Stimulated activated naive CD8-positive, alpha-beta T cell treated with anti-CD3 and anti-CD28 coated beads, Interleukin-15, amount 100 ng/mL, for 72 hours (primary cell): ENCODE measurements around the gene ZNF423.

Experiments used
- ATAC-seq: fragments of 150-1000 bp; cut with Tn5 transposase; 2 replicates; pipeline ENCODE4 v1.10.0; 2021; ENCODE audit warnings: mild to moderate bottlenecking, moderate library complexity
- DNase-seq, 2 donors: peaks; one replicate each; pipeline ENCODE4 v3.0.0; 2021 to 2022
- H3K27ac Mint-ChIP-seq, 2 donors: one replicate each; pipeline ENCODE4 v1.8.0; 2022; ENCODE audit warnings: mild to moderate bottlenecking in 2 of 2, mixed read lengths in 2 of 2, moderate library complexity in 2 of 2
- H3K27me3 Mint-ChIP-seq: one replicate; pipeline ENCODE4 v1.8.0; 2022; ENCODE audit warnings: mixed read lengths
- H3K4me1 Mint-ChIP-seq: one replicate; pipeline ENCODE4 v1.8.0; 2022; ENCODE audit warnings: mild to moderate bottlenecking, mixed read lengths
- H3K4me3 Mint-ChIP-seq, 2 donors: one replicate each; pipeline ENCODE4 v1.8.0; 2022; ENCODE audit warnings: mild to moderate bottlenecking in 2 of 2, mixed read lengths in 2 of 2, moderate library complexity in 1 of 2
- H3K9me3 Mint-ChIP-seq, 2 donors: one replicate each; pipeline ENCODE4 v1.8.0; 2022; ENCODE audit warnings: mixed read lengths in 2 of 2

Gene ZNF423

GRCh38 chr16:49502136-49502881 lies 353.6 kb downstream of the ZNF423 start:
- Mint-ChIP-seq H3K4me3 (no peak overlapping the region), H3K27me3 (no peaks in the 10 kb centered on the region), H3K27ac (no peak overlapping the region), H3K4me1 (peaks cover 14% of the 10 kb centered on the region), H3K9me3 (peaks cover 0 to 9% of the 10 kb centered on the region in 2 donors)
- DNase-seq: no peak
- no peak for ATAC-seq

DNA sequence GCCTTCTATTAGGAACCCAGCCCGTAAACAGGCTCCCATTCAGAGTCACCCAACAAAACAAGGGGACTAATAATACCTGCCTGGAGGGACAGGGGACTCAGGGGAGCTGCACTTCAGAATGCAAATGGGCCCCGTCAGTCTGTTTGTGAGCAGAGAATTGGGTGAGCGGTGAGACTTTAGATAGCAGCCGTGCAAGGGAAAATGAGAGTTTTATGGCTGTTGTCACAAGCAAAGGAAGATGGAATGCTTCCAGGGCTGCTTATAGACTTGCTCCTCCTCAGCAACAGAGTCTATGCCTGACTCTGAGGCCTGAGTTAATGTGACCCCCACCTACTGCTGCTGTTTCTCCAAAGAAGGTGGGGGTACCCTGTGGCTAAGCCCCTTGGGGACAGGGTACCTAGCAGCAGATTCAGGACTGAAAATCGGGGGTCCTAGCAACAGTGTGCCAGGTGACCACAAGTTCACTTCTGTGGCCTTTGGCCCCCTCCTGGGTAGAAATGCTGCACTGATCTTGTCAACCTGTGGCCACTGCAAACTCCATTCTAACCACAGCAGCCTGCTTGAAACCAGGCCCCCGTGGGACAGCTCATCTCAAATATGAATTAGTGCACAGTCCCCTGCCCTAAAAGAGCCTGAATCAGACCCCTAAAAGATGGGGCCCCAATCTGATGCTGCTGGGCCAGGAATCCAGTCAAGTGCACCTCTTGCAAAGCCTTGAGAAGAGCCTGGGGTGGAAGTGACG lies 355.9 kb downstream of the ZNF423 start:
- no peaks in the 10 kb centered on the region for H3K27me3 Mint-ChIP-seq
- no peak for DNase-seq
- peaks cover 14% of the 10 kb centered on the region for H3K4me1 Mint-ChIP-seq
- no peak overlapping the region for H3K4me3 Mint-ChIP-seq
- no peak overlapping the region for H3K27ac Mint-ChIP-seq
- ATAC-seq: no peak
- no peaks in the 10 kb centered on the region for H3K9me3 Mint-ChIP-seq

DNA sequence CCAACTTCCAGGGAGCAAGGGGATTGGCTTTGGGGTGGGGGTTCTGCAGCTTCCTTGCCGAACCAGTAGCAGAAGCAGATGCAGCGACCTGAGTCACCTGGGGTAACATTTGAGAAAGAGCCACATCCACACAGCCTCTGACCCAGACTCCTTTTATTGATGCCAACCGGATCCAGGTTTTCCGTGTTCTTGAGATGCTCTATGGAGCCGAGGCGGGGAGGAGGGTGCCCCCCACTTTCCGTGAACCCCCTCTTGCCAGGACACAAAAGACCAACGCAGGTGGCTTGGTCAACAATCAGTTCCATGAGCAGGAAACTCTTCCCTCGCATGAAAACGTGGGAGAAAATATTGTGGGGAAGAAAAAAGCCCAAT lies 356.5 kb downstream of the ZNF423 start:
- Mint-ChIP-seq H3K9me3 (no peaks in the 10 kb centered on the region), H3K27ac (no peak overlapping the region), H3K27me3 (no peaks in the 10 kb centered on the region), H3K4me1 (peaks cover 14% of the 10 kb centered on the region), H3K4me3 (no peak overlapping the region)
- no peak for DNase-seq
- no peak for ATAC-seq

- peaks cover 13% of the 10 kb centered on the region for H3K4me1 Mint-ChIP-seq
- H3K9me3 Mint-ChIP-seq: no peaks in the 10 kb centered on the region
- DNase-seq (no peak), ATAC-seq (no peak)
- H3K27me3 Mint-ChIP-seq: no peaks in the 10 kb centered on the region
- no peak overlapping the region for H3K4me3 Mint-ChIP-seq
- no peak overlapping the region for H3K27ac Mint-ChIP-seq
These were observed 357.1 kb downstream of the ZNF423 start for GRCh38 chr16:49498666-49499413.

GRCh38 chr16:49498264-49498663 lies 357.6 kb downstream of the ZNF423 start:
- no peak overlapping the region for H3K27ac Mint-ChIP-seq
- no peak for DNase-seq
- H3K4me3 Mint-ChIP-seq: no peak overlapping the region
- peaks cover 7% of the 10 kb centered on the region for H3K4me1 Mint-ChIP-seq
- no peak for ATAC-seq
- H3K9me3 Mint-ChIP-seq: no peaks in the 10 kb centered on the region
- H3K27me3 Mint-ChIP-seq: no peaks in the 10 kb centered on the region

GRCh38 chr16:49497466-49497865 lies 358.4 kb downstream of the ZNF423 start:
- Mint-ChIP-seq H3K27me3 (no peaks in the 10 kb centered on the region), H3K4me1 (no peaks in the 10 kb centered on the region), H3K9me3 (no peaks in the 10 kb centered on the region), H3K4me3 (no peak overlapping the region), H3K27ac (peak overlapping the region in 1 of 2 donors; percentile 14)
- ATAC-seq (no peak), DNase-seq (no peak)

DNA sequence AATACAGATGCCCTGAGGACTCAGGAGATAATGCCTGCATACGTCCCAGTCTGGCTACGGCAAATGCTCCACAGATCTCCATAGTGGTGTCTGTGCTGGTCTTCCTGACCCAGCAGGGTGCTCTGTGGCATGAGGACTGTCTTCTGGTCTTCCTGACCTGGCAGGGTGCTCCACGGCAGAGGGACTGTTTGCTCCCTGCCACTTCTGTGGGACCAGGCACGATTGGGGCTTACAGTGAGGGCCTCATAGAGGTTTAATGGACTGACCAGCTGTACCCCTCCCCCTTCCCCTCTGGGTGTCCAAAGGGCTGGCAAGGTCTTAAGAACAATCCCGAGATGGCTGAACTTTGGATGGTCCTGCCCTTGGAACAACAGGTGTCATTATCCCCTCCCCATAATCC lies 359.3 kb downstream of the ZNF423 start:
- H3K4me1 Mint-ChIP-seq: peaks cover 5% of the 10 kb centered on the region
- DNase-seq (no peak), ATAC-seq (no peak)
- H3K27ac Mint-ChIP-seq: no peak overlapping the region
- no peaks in the 10 kb centered on the region for H3K9me3 Mint-ChIP-seq
- no peak overlapping the region for H3K4me3 Mint-ChIP-seq
- no peaks in the 10 kb centered on the region for H3K27me3 Mint-ChIP-seq

DNA sequence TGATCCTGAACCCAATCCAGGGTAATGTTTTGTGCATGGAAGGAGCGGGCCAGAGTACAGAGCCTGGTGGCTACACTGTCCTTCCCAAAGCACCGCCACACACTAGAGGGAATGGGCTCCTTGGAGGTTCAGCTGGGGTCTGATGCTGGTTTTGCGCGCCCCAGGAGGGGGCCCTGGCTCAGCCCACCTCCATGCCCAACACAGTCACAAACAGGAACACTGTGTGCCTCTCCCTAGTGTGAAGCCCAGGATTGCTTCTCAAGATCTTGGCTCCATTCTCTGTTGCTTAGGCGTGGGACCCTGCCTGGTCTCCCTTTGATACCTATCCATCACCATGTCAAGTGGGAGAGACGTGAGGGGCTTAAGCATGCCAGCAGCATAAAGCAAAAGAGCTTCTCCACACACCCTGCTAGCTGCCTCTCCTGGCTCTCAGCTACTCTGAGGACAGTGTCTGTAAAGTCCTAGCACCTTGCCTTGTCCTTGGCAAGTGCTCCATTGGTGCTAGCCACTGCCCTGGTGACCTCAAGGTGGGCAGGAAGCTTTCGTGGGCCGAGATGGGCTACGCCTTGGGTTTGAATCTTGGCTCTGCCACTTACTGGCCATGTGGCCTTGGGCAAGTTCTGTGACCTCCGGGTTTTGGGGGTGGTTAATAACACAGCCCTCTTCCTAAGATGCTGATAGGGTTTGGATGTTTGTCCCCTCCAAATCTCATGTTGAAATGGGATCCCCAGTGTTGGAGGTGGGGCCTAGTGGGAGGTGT lies 360.1 kb downstream of the ZNF423 start:
- ATAC-seq: no peak
- Mint-ChIP-seq H3K27ac (no peak overlapping the region), H3K9me3 (no peaks in the 10 kb centered on the region), H3K4me1 (peaks cover 5% of the 10 kb centered on the region), H3K27me3 (no peaks in the 10 kb centered on the region), H3K4me3 (no peak overlapping the region)
- DNase-seq: no peak

DNA sequence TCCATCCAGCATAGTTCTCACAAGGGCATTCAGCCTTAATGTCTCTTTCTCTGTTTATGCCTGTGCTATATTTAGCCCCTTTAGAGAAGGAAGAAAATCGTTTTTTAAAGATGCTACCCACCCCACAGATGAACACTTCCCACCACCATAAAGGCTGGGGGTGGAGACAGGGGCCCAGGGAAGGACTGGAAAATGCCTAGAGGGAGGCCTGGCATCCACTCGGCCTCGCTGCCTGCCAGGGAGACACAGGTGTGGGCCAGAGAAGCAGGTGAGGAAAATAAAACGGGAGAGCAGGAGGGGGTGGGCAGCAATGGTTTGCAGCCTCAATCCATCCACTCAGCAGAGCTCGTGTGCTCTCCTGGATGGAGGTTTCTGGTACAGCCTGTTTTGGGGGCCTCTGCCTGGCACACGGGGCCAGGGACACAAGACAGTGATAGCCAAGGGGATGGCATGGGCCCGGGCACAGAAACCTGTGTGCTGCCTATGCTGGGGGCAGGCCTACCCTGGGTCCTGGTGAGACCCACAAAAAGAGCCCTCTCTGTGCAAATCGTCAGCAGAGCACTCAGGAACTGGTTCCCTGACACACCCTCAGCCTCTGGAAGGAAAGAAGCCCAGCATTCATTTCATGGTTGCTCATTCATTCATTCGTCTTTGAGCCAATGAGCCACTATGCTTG lies 360.9 kb downstream of the ZNF423 start:
- DNase-seq: no peak
- no peak overlapping the region for H3K27ac Mint-ChIP-seq
- no peaks in the 10 kb centered on the region for H3K27me3 Mint-ChIP-seq
- H3K4me3 Mint-ChIP-seq: no peak overlapping the region
- no peaks in the 10 kb centered on the region for H3K9me3 Mint-ChIP-seq
- peaks cover 5% of the 10 kb centered on the region for H3K4me1 Mint-ChIP-seq
- no peak for ATAC-seq

- Mint-ChIP-seq H3K9me3 (no peaks in the 10 kb centered on the region), H3K4me3 (no peak overlapping the region), H3K27ac (no peak overlapping the region), H3K27me3 (no peaks in the 10 kb centered on the region), H3K4me1 (peaks cover 5% of the 10 kb centered on the region)
- ATAC-seq (no peak), DNase-seq (no peak)
These were observed 361.4 kb downstream of the ZNF423 start for GRCh38 chr16:49494474-49494873.

DNA sequence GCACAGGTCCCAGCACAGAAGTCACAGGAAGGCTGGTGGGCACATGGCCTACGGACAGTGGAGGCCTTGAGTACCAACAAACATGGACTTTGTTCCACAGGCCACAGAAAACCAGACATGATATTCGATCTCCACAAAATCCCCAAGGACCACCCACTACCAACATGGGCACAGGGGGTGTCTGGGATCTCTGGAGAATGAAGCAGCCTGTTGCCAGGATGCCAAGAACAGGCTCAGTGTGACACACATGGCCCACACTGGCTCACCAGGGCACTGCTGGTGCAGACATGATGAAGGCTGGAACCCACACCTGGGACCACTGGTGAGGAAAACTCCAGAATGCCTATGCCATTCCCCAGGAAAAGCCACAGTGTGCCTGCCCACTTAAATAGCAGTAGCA lies 362.1 kb downstream of the ZNF423 start:
- no peak overlapping the region for H3K4me3 Mint-ChIP-seq
- no peak for ATAC-seq

GRCh38 chr16:49492896-49493626 lies 362.9 kb downstream of the ZNF423 start:
- Mint-ChIP-seq H3K27me3 (no peaks in the 10 kb centered on the region), H3K9me3 (no peaks in the 10 kb centered on the region), H3K27ac (no peak overlapping the region), H3K4me3 (no peak overlapping the region), H3K4me1 (peaks cover 5% of the 10 kb centered on the region)
- no peak for ATAC-seq
- DNase-seq: no peak

More for the DNA sequence above, 362.1 kb downstream of the ZNF423 start:
- Mint-ChIP-seq H3K4me1 (peaks cover 5% of the 10 kb centered on the region), H3K27ac (no peak overlapping the region), H3K27me3 (no peaks in the 10 kb centered on the region), H3K9me3 (no peaks in the 10 kb centered on the region)
- DNase-seq: no peak

DNA sequence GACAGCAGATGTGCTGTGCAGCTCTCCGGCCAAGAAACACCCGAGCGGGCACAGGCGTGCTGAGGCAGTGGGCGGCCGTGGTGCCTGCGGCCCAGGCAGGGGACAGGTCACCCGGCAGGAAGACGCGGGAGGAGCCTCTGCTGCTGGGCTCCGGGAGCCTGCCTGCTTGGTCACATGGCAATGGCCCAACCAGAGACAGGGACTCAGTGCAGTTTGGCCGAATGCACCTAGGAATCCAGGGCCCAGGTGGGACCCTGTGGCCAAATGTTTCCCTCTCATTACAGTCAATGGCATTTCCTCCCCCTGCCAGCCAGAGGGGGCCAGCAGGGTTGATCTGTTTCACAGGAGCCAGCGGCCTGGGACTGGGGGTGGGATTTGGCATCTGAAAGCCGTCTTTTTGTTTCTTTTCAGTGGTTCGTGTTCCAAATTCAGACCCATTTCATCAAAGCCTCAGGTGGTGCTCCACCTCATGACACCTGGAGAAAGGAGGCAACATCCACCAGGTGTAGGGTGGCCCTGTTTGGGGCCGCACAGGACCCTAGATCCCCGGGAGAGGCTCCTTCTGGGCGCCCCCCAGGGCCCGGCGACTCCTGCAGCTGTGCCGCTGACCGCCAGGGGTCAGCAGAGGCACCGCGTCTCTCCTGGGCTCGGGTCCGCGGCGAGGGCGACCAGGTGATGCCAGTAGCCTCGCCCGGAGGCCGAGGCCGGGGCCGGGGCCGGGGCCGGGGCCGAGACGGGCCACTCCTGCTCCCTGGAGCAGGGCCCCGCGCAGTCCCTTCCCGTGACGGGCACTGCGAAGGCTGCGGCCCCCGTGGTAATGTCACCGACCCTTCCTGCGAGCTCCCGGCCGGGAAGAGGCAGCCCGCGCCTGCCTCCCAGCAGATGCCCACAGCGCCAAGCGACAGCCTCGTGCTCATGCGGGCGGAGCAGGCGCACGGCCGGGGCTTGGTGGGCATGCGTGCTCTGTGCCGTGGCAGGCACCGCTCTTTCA lies 363.8 kb downstream of the ZNF423 start:
- Mint-ChIP-seq H3K4me1 (peaks cover 5% of the 10 kb centered on the region), H3K4me3 (no peak overlapping the region)
- peak; percentile 35 to 52 for DNase-seq

More for the DNA sequence above, 363.8 kb downstream of the ZNF423 start:
- no peaks in the 10 kb centered on the region for H3K9me3 Mint-ChIP-seq
- ATAC-seq: peak; percentile 62
- H3K27ac Mint-ChIP-seq: no peak overlapping the region
- H3K27me3 Mint-ChIP-seq: no peaks in the 10 kb centered on the region
